H9 (cell line): ENCODE data around the gene SLC7A14. TPM values are rescaled to one million over a fixed set of nuclear protein-coding genes. Genes with fewer than 3 reads are reported as not detected.

ENCODE experiments used
- DNase-seq: peaks from one replicate; pipeline ENCODE4 v3.0.0-alpha.2; 2017
- H2AFZ ChIP-seq: one replicate; pipeline ENCODE4 v1.6.1; 2013; ENCODE audit warnings: mild to moderate bottlenecking, low read length, control low read depth, moderate library complexity
- H2AK5ac ChIP-seq: 2 replicates; pipeline ENCODE4 v1.6.1; 2013; ENCODE audit warnings: low read length, control low read depth, mixed read lengths; ENCODE audit not compliant: insufficient read length
- H2BK120ac ChIP-seq: one replicate; pipeline ENCODE4 v1.6.1; 2013; ENCODE audit warnings: low read depth, mild to moderate bottlenecking, low read length, control low read depth, inconsistent platforms; ENCODE audit not compliant: poor library complexity, severe bottlenecking
- H2BK12ac ChIP-seq: 2 replicates; pipeline ENCODE4 v1.6.1; 2013; ENCODE audit warnings: low read length, control low read depth, mixed read lengths, low read depth; ENCODE audit not compliant: insufficient read length
- H2BK15ac ChIP-seq: 2 replicates; pipeline ENCODE4 v1.6.1; 2013; ENCODE audit warnings: low read depth, low read length, control low read depth
- H2BK20ac ChIP-seq: one replicate; pipeline ENCODE4 v1.6.1; 2013; ENCODE audit warnings: low read depth, mild to moderate bottlenecking, low read length, control low read depth, inconsistent platforms; ENCODE audit not compliant: poor library complexity, severe bottlenecking
- H2BK5ac ChIP-seq: 2 replicates; pipeline ENCODE4 v1.6.1; 2013; ENCODE audit warnings: low read length, control low read depth, mixed read lengths; ENCODE audit not compliant: insufficient read length
- H3K14ac ChIP-seq: 2 replicates; pipeline ENCODE4 v1.6.1; 2013; ENCODE audit warnings: low read length, control low read depth; ENCODE audit not compliant: insufficient read depth
- H3K18ac ChIP-seq: 2 replicates; pipeline ENCODE4 v1.6.1; 2013; ENCODE audit warnings: low read depth, mild to moderate bottlenecking, mixed read lengths, low read length, control low read depth; ENCODE audit not compliant: insufficient read length
- H3K23ac ChIP-seq: 2 replicates; pipeline ENCODE4 v1.6.1; 2013; ENCODE audit warnings: low read length, control low read depth, mixed read lengths, low read depth; ENCODE audit not compliant: insufficient read length
- H3K23me2 ChIP-seq: 2 replicates; pipeline ENCODE4 v1.6.1; 2013; ENCODE audit warnings: low read depth, mild to moderate bottlenecking, mixed read lengths, low read length, control low read depth; ENCODE audit not compliant: insufficient read length, poor library complexity, severe bottlenecking
- H3K27ac ChIP-seq: 2 replicates; pipeline ENCODE4 v1.5.1; 2013; ENCODE audit warnings: low read length, control low read depth, mixed read lengths, low read depth; ENCODE audit not compliant: insufficient read length
- H3K27me3 ChIP-seq: 2 replicates; pipeline ENCODE4 v1.6.1; 2013; ENCODE audit warnings: low read length, control low read depth, inconsistent platforms; ENCODE audit not compliant: insufficient read depth
- H3K4ac ChIP-seq: 2 replicates; pipeline ENCODE4 v1.6.1; 2013; ENCODE audit warnings: low read depth, mild to moderate bottlenecking, control low read depth, inconsistent platforms, low read length, moderate library complexity
- H3K4me1 ChIP-seq: 2 replicates; pipeline ENCODE4 v1.6.1; 2013; ENCODE audit warnings: low read length, control low read depth, inconsistent platforms; ENCODE audit not compliant: insufficient read depth
- H3K4me2 ChIP-seq: 2 replicates; pipeline ENCODE4 v1.6.1; 2013; ENCODE audit warnings: low read length, control low read depth, mixed read lengths; ENCODE audit not compliant: insufficient read length, insufficient read depth
- H3K56ac ChIP-seq: 2 replicates; pipeline ENCODE4 v1.6.1; 2013; ENCODE audit warnings: low read depth, mild to moderate bottlenecking, mixed read lengths, low read length, control low read depth; ENCODE audit not compliant: insufficient read length
- H3K79me1 ChIP-seq: 2 replicates; pipeline ENCODE4 v1.6.1; 2013; ENCODE audit warnings: low read depth, mild to moderate bottlenecking, moderate library complexity, low read length, control low read depth, inconsistent platforms; ENCODE audit not compliant: insufficient read depth, poor library complexity, severe bottlenecking
- H3K79me2 ChIP-seq: 2 replicates; pipeline ENCODE4 v1.6.1; 2013; ENCODE audit warnings: low read length, control low read depth, inconsistent platforms; ENCODE audit not compliant: insufficient read depth
- H3K9ac ChIP-seq: 2 replicates; pipeline ENCODE4 v1.6.1; 2013; ENCODE audit warnings: low read length, control low read depth, mixed read lengths; ENCODE audit not compliant: insufficient read length; ENCODE audit errors: extremely low read depth
- H3K9me3 ChIP-seq: one replicate; pipeline ENCODE4 v1.6.1; 2013; ENCODE audit warnings: low read depth, low read length, inconsistent platforms; ENCODE audit not compliant: control insufficient read depth
- H3T11ph ChIP-seq: one replicate; pipeline ENCODE4 v1.6.1; 2013; ENCODE audit warnings: mild to moderate bottlenecking, low read length, control low read depth, inconsistent platforms
- H4K20me1 ChIP-seq: one replicate; pipeline ENCODE4 v1.6.1; 2013; ENCODE audit not compliant: control insufficient read depth, insufficient read length, insufficient read depth
- H4K5ac ChIP-seq: 2 replicates; pipeline ENCODE4 v1.6.1; 2013; ENCODE audit warnings: low read depth, mild to moderate bottlenecking, mixed read lengths, low read length, control low read depth; ENCODE audit not compliant: insufficient read length
- H4K8ac ChIP-seq: replicated peaks from 2 replicates; pipeline ENCODE4 v1.6.1; 2013; ENCODE audit warnings: low read length, control low read depth, mixed read lengths, low read depth; ENCODE audit not compliant: insufficient read length
- H4K91ac ChIP-seq: 2 replicates; pipeline ENCODE4 v1.6.1; 2013; ENCODE audit warnings: low read depth, mild to moderate bottlenecking, moderate library complexity, mixed read lengths, low read length, control low read depth; ENCODE audit not compliant: insufficient read length
- H3K27ac Mint-ChIP-seq, 3 experiments: 2 replicates in 2 of 3; 3 replicates in 1 of 3; pipeline ENCODE4 v1.8.0; 2020 to 2021; ENCODE audit warnings: mixed read lengths in 3 of 3, mild to moderate bottlenecking in 1 of 3, moderate library complexity in 1 of 3
- H3K27me3 Mint-ChIP-seq: 2 replicates; pipeline ENCODE4 v1.8.0; 2021; ENCODE audit warnings: low read depth, mild to moderate bottlenecking, moderate library complexity, mixed read lengths
- H3K36me3 Mint-ChIP-seq, 3 experiments: 2 replicates in 2 of 3; 3 replicates in 1 of 3; pipeline ENCODE4 v1.8.0; 2020 to 2021; ENCODE audit warnings: low read depth in 3 of 3, mixed read lengths in 3 of 3; ENCODE audit not compliant: insufficient read depth in 1 of 3
- H3K4me1 Mint-ChIP-seq, 2 experiments: 2 replicates each; pipeline ENCODE4 v1.8.0; 2020; ENCODE audit warnings: mixed read lengths in 2 of 2
- H3K4me3 Mint-ChIP-seq, 2 experiments: 2 replicates in 1 of 2; 3 replicates in 1 of 2; pipeline ENCODE4 v1.8.0; 2020 to 2021; ENCODE audit warnings: mild to moderate bottlenecking in 2 of 2, mixed read lengths in 2 of 2, moderate library complexity in 1 of 2
- H3K9me3 Mint-ChIP-seq, 2 experiments: 2 replicates in 1 of 2; 3 replicates in 1 of 2; pipeline ENCODE4 v1.8.0; 2020; ENCODE audit warnings: mild to moderate bottlenecking in 2 of 2, mixed read lengths in 2 of 2, moderate library complexity in 1 of 2
- WGBS: extraction: QIAGEN DNeasy Blood & Tissue Kit; methylation state at CpG from one replicate; pipeline ENCODE4 v1.1.7; 2013; ENCODE audit warnings: missing lambda C conversion rate, low lambda C conversion rate, mixed read lengths; ENCODE audit not compliant: insufficient read length; ENCODE audit errors: extremely low coverage; 5-methylcytosine and 5-hydroxymethylcytosine counted together
- total RNA-seq: library from RNA; stranded (reverse); gene quantifications from 2 replicates; pipeline ENCODE4 v1.2.1, GENCODE V29; 2021
- TF ChIP-seq, protein P1 (sequence below): fragments of 200-600 bp; sonication (generic); conservative IDR thresholded peaks from 3 replicates; pipeline ENCODE4 v1.8.0; 2021; ENCODE audit warnings: antibody characterized with exemption, mild to moderate bottlenecking

SLC7A14 gene
- total RNA-seq, 1 experiment from 2014 or later, result 0.42 TPM

DNA sequence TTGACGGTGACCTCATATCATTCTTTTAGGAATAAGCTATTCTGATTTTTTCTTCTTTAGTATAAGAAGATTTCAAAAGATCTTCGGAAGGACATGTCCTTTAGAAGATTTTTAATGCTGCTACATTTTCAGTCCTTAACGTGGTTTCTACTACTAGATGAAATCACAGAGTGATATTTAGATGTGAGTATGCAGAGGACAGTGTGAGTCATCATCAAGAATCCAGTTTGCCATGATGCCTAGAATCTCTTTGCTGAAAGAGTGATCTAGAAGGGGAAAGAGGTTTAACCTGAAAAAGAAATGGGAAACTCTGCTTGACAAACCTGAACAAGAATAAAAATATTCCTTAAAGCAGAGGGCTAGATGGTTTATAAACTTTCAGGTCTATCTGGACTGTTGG lies 43.2 kb downstream of the SLC7A14 start:
- WGBS, result no CpG with 5 or more reads among the region's 3 CpGs

More for the DNA sequence above, 43.2 kb downstream of the SLC7A14 start:
- Histone ChIP-seq H3K27ac (no peak overlapping the region), H2BK15ac (no peak overlapping the region), H4K91ac (no peak overlapping the region), H2AK5ac (no peak overlapping the region), H3K27me3 (no peaks in the 10 kb centered on the region), H3K9me3 (no peaks in the 10 kb centered on the region), H4K20me1 (no peaks in the 10 kb centered on the region), H2AFZ (no peak overlapping the region), H4K5ac (no peak overlapping the region), H3K79me1 (no peaks in the 10 kb centered on the region), H4K8ac (no peak overlapping the region), H2BK5ac (no peak overlapping the region), H3K23ac (no peak overlapping the region), H3K4ac (no peak overlapping the region), H3K9ac (no peak overlapping the region), H3K4me2 (no peak overlapping the region), H3K56ac (no peak overlapping the region), H3K18ac (no peak overlapping the region), H2BK120ac (no peak overlapping the region), H3K4me1 (no peaks in the 10 kb centered on the region), H2BK20ac (no peak overlapping the region), H3T11ph (no peak overlapping the region), H3K23me2 (no peaks in the 10 kb centered on the region), H3K14ac (no peak overlapping the region), H2BK12ac (no peak overlapping the region), H3K79me2 (no peaks in the 10 kb centered on the region)
- Mint-ChIP-seq H3K27ac (no peak overlapping the region), H3K4me1 (no peaks in the 10 kb centered on the region), H3K36me3 (no peaks in the 10 kb centered on the region), H3K4me3 (no peak overlapping the region), H3K27me3 (no peaks in the 10 kb centered on the region), H3K9me3 (no peaks in the 10 kb centered on the region)
- DNase-seq, result no peak
- TF ChIP-seq, protein P1, sequence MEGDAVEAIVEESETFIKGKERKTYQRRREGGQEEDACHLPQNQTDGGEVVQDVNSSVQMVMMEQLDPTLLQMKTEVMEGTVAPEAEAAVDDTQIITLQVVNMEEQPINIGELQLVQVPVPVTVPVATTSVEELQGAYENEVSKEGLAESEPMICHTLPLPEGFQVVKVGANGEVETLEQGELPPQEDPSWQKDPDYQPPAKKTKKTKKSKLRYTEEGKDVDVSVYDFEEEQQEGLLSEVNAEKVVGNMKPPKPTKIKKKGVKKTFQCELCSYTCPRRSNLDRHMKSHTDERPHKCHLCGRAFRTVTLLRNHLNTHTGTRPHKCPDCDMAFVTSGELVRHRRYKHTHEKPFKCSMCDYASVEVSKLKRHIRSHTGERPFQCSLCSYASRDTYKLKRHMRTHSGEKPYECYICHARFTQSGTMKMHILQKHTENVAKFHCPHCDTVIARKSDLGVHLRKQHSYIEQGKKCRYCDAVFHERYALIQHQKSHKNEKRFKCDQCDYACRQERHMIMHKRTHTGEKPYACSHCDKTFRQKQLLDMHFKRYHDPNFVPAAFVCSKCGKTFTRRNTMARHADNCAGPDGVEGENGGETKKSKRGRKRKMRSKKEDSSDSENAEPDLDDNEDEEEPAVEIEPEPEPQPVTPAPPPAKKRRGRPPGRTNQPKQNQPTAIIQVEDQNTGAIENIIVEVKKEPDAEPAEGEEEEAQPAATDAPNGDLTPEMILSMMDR, result no peak
